A673 (cell line): ENCODE results near the gene BABAM1.

Experiments
- CTCF ChIP-seq: fragments of 300-800, 200-600 bp; sonication (generic); conservative IDR thresholded peaks from 2 replicates; pipeline ENCODE4 v1.5.1; 2017; ENCODE audit warnings: low read depth, mild to moderate bottlenecking, antibody characterized with exemption, low read length, moderate library complexity, mixed read lengths
- EZH2 ChIP-seq: fragments of 200-600 bp; sonication (generic); IDR thresholded peaks from 2 replicates; pipeline ENCODE4 v1.6.1; 2017; ENCODE audit warnings: borderline replicate concordance, low read depth, mild to moderate bottlenecking, mixed read lengths, antibody characterized with exemption, low read length; ENCODE audit not compliant: poor library complexity, severe bottlenecking

GRCh38 chr19:17255150-17255621 is 12.1 kb upstream of the BABAM1 start:
- no peak for TF ChIP-seq CTCF
- no peak for TF ChIP-seq EZH2
